Measurements from ENCODE around the gene RAX2.

Gene RAX2

DNA sequence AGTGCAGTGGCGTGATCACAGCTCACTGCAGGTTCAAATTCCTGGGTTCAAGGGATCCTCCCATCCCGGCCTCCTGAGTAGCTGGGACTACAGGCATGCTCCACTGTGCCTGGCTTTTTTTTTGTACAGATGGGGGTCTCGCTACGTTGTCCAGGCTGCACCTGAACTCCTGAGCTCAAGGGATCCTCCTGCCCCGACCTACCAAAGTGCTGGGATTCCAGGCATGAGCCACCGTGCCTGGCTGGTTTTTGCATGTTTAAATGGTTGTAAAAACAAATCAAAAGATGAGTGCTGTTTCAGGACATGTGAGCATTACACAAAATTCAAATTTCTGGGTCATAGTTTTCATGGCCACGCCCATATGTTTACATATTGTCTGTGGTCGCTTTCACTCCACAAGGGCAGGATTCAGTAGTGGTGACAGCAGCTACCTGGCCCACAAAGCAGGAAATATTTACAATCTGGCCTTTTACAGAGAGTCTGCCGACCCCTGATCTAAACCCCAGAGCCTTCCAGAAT lies 8.8 kb upstream of the RAX2 start:
- Histone ChIP-seq H2AFZ (ENCODE audit: low read depth, low read length) (no peak overlapping the region), H4K20me1 (ENCODE audit: insufficient read depth, low read length) (0 out of 2 replicates have a peak, but pooled peaks cover 5% of the 10 kb centered on the region), H3K4me2 (ENCODE audit: insufficient read depth, low read length) (no peak overlapping the region), H3K27ac (ENCODE audit: low read length) (no peak overlapping the region), H3K27me3 (ENCODE audit: insufficient read depth, low read length, poor library complexity) (peaks cover 11% of the 10 kb centered on the region), H3K36me3 (ENCODE audit: insufficient read depth, low read length) (no peaks in the 10 kb centered on the region), H3K4me1 (ENCODE audit: insufficient read depth, low read length) (peaks cover 7% of the 10 kb centered on the region), H3K9ac (ENCODE audit: low read depth, low read length) (no peak overlapping the region), H3K4me3 (ENCODE audit: low read depth in 1 of 2, low read length in 2 of 2) (no peak overlapping the region), H3K79me2 (ENCODE audit: insufficient read depth, low read length) (no peaks in the 10 kb centered on the region), H3K9me3 (ENCODE audit: insufficient read depth, low read length, severe bottlenecking) (peaks cover 19% of the 10 kb centered on the region)
- ATAC-seq (ENCODE audit: insufficient read depth, low read depth) = no peak
- DNase-seq = no peak
- TF ChIP-seq CTCF (IDR thresholded peaks at IDR 0.05; ENCODE audit: borderline replicate concordance, extremely low read depth, low read length, poor library complexity, severe bottlenecking) = no peak
- TF ChIP-seq EZH2 (IDR thresholded peaks at IDR 0.05; ENCODE audit: borderline replicate concordance, low read depth, low read length, severe bottlenecking) = no peak

DNA sequence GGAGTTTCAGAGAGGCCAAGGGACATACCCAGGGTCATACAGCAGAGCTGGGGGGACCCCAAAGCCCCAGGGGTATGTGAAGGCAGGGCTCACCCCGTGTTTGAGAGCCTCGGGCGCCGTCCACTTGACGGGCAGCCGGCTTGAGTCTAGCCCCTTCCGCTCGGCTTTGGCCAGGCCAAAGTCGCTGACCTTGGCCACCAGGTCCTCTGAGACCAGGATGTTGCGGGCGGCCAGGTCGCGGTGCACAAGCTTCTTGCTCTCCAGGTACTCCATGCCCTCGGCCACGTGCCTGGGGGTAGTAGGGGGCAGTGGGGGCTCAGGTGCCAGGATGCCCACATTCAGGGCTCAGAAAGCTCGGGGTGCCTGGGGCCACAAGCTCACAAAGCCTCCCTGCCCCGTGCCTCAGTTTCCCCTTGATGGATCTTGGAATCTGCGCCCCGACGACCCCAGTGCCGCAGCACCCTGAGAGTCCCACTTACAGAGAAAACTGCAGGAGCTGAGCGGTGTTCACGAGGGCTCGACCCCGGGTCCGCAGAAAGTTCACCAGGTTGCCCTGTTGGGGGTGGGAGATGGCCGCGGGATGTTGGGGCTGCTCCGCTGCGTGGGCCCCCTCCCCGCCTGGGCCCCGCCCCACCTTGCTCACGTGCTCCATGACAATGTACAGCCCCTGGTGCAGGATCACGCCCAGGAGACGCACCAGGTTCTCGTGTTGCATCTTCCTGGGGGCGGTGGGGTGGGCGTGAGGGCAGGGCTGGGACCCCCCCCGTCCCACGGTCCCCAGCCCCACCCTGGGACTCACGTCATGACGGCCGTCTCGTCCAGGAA lies 7.1 kb upstream of the RAX2 start:
- DNase-seq (no peak), ATAC-seq (ENCODE audit: insufficient read depth, low read depth) (no peak)
- Histone ChIP-seq H2AFZ (ENCODE audit: low read depth, low read length) (no peak overlapping the region), H3K27me3 (ENCODE audit: insufficient read depth, low read length, poor library complexity) (no peaks in the 10 kb centered on the region), H3K79me2 (ENCODE audit: insufficient read depth, low read length) (no peaks in the 10 kb centered on the region), H3K27ac (ENCODE audit: low read length) (no peak overlapping the region), H3K4me3 (ENCODE audit: low read depth in 1 of 2, low read length in 2 of 2) (no peak overlapping the region), H3K4me1 (ENCODE audit: insufficient read depth, low read length) (no peaks in the 10 kb centered on the region), H4K20me1 (ENCODE audit: insufficient read depth, low read length) (no peaks in the 10 kb centered on the region), H3K36me3 (ENCODE audit: insufficient read depth, low read length) (no peaks in the 10 kb centered on the region), H3K9ac (ENCODE audit: low read depth, low read length) (no peak overlapping the region), H3K4me2 (ENCODE audit: insufficient read depth, low read length) (no peak overlapping the region), H3K9me3 (ENCODE audit: insufficient read depth, low read length, severe bottlenecking) (peaks cover 19% of the 10 kb centered on the region)
- no peak for TF ChIP-seq EZH2 (IDR thresholded peaks at IDR 0.05; ENCODE audit: borderline replicate concordance, low read depth, low read length, severe bottlenecking)
- no peak for TF ChIP-seq CTCF (IDR thresholded peaks at IDR 0.05; ENCODE audit: borderline replicate concordance, extremely low read depth, low read length, poor library complexity, severe bottlenecking)

DNA sequence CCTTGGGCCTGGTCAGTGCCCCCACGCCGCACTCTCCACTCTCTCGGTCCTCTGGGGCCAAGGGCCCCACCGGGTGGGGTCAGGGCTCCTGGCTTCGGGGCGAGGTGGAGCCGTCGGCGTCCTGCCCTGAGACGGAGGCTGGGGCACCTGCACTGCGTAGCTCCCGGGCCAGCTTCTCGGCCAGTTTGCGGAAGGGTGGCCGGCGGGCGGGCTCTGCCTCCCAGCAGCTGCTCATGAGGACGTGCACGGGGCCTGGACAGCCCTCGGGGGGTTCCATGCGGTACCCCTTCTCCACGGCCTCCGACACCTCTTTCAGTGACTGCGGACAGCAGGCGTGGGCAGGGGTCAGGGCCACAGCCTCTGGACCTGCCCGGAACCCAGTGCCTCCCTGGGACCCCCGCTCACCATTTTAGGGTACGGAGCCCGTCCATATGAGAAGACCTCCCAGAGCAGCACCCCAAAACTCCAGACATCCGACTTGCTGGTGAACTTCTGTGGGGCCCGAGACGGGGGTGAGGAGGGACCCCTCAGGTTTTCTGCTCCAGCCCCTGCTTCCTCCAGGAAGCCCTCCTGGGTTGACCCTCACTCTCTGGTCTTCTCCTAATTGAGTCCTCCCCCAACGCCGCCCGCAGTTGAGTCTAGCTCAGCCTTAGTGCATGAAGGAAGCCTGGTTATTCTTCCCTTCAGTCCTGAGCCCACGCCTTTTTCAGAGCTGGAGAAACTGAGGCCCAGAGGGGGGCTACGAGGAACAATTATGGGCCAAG lies 6.3 kb upstream of the RAX2 start:
- Histone ChIP-seq H3K27ac (ENCODE audit: low read length) (no peak overlapping the region), H3K27me3 (ENCODE audit: insufficient read depth, low read length, poor library complexity) (no peaks in the 10 kb centered on the region), H3K9me3 (ENCODE audit: insufficient read depth, low read length, severe bottlenecking) (peaks cover 19% of the 10 kb centered on the region), H3K4me2 (ENCODE audit: insufficient read depth, low read length) (no peak overlapping the region), H2AFZ (ENCODE audit: low read depth, low read length) (no peak overlapping the region), H3K4me1 (ENCODE audit: insufficient read depth, low read length) (no peaks in the 10 kb centered on the region), H3K79me2 (ENCODE audit: insufficient read depth, low read length) (no peaks in the 10 kb centered on the region), H3K4me3 (ENCODE audit: low read depth in 1 of 2, low read length in 2 of 2) (no peak overlapping the region), H3K36me3 (ENCODE audit: insufficient read depth, low read length) (no peaks in the 10 kb centered on the region), H3K9ac (ENCODE audit: low read depth, low read length) (no peak overlapping the region), H4K20me1 (ENCODE audit: insufficient read depth, low read length) (no peaks in the 10 kb centered on the region)
- no peak for TF ChIP-seq EZH2 (IDR thresholded peaks at IDR 0.05; ENCODE audit: borderline replicate concordance, low read depth, low read length, severe bottlenecking)
- no peak for TF ChIP-seq CTCF (IDR thresholded peaks at IDR 0.05; ENCODE audit: borderline replicate concordance, extremely low read depth, low read length, poor library complexity, severe bottlenecking)
- DNase-seq (no peak), ATAC-seq (ENCODE audit: insufficient read depth, low read depth) (no peak)

Measured in DND-41 (cell line).